Endothelial cell of umbilical vein (primary cell): ENCODE data around the gene PDLIM5. TPM values are rescaled to one million over a fixed set of nuclear protein-coding genes. Genes with fewer than 3 reads are reported as not detected.

Source experiments
- BruUV-seq: library from RNA; stranded (reverse); fragments of 400-500 nt; replicated peaks from 2 replicates; lab custom pipeline; 2021; lab: Mats Ljungman, UMichigan
- CTCF ChIA-PET: fragments of 300-600, 350-600 bp; sonication (Branson Sonifier 250); formaldehyde crosslinking; loops from one replicate; lab custom pipeline; 2021; ENCODE audit warnings: antibody characterized with exemption, inconsistent platforms; lab: Charles Lee
- POLR2A ChIA-PET: fragments of 300-600, 350-600 bp; sonication (Branson Sonifier 250); formaldehyde crosslinking; loops from one replicate; lab custom pipeline; 2021; ENCODE audit warnings: antibody characterized with exemption, inconsistent platforms; lab: Charles Lee
- DNase-seq: peaks from one replicate; pipeline ENCODE4 v3.0.0-alpha.2; 2011; ENCODE audit warnings: low read depth, low spot score
- FAIRE-seq: peaks from 2 replicates; lab custom pipeline; 2011; peaks lifted over from hg19 to GRCh38; lab: Jason Lieb, UNC
- H2AFZ ChIP-seq: 2 replicates; pipeline ENCODE4 v1.6.0; 2012; ENCODE audit warnings: low read depth, low read length, control low read depth, inconsistent platforms
- H3K27ac ChIP-seq: 2 replicates; pipeline ENCODE4 v1.5.1; 2011; ENCODE audit warnings: low read depth, mild to moderate bottlenecking, control low read depth, low read length, moderate library complexity; ENCODE audit not compliant: insufficient read depth
- H3K27me3 ChIP-seq, 2 experiments: 2 replicates each; pipeline versions ENCODE4 v1.6.0 to v1.6.1; 2011; ENCODE audit warnings: low read length in 2 of 2, mixed read lengths in 1 of 2; ENCODE audit not compliant: control insufficient read depth in 2 of 2, insufficient read depth in 2 of 2
- H3K36me3 ChIP-seq, 2 experiments: 2 replicates in 1 of 2; 3 replicates in 1 of 2; pipeline ENCODE4 v1.5.1; 2011; ENCODE audit warnings: low read length in 2 of 2, mild to moderate bottlenecking in 1 of 2, moderate library complexity in 1 of 2; ENCODE audit not compliant: control insufficient read depth in 2 of 2, insufficient read depth in 2 of 2; ENCODE audit errors: extremely low read depth in 1 of 2
- H3K4me1 ChIP-seq: 3 replicates; pipeline ENCODE4 v1.5.1; 2011; ENCODE audit warnings: mild to moderate bottlenecking, low read length; ENCODE audit not compliant: control insufficient read depth, insufficient read depth; ENCODE audit errors: extremely low read depth
- H3K4me2 ChIP-seq: 2 replicates; pipeline ENCODE4 v1.6.1; 2011; ENCODE audit warnings: low read length, control low read depth, mixed read lengths; ENCODE audit not compliant: insufficient read depth
- H3K4me3 ChIP-seq, 3 experiments: fragments of 200-600 bp in 1 of 3; sonication (generic), shearing (Covaris generic) in 1 of 3; replicated peaks in 1 of 3; 2 replicates each; pipeline ENCODE4 v1.5.1; 2011 to 2016; ENCODE audit warnings: control low read depth in 3 of 3, low read length in 3 of 3, mild to moderate bottlenecking in 2 of 3, inconsistent platforms in 1 of 3, low read depth in 1 of 3, moderate library complexity in 1 of 3; ENCODE audit not compliant: insufficient read depth in 1 of 3
- H3K79me2 ChIP-seq: 2 replicates; pipeline ENCODE4 v1.6.0; 2012; ENCODE audit warnings: low read length, inconsistent platforms; ENCODE audit not compliant: control insufficient read depth, insufficient read depth
- H3K9ac ChIP-seq: replicated peaks from 2 replicates; pipeline ENCODE3; 2011; ENCODE audit warnings: low read length, control low read depth; ENCODE audit not compliant: insufficient read depth; ENCODE audit errors: extremely low read depth
- H3K9me1 ChIP-seq: replicated peaks from 3 replicates; pipeline ENCODE4 v1.6.0; 2011; ENCODE audit warnings: mild to moderate bottlenecking, low read length; ENCODE audit not compliant: control insufficient read depth, insufficient read depth; ENCODE audit errors: extremely low read depth
- H3K9me3 ChIP-seq: replicated peaks from 2 replicates; pipeline ENCODE4 v1.5.1; 2012; ENCODE audit warnings: low read length, inconsistent platforms; ENCODE audit not compliant: control insufficient read depth, insufficient read depth
- H4K20me1 ChIP-seq: replicated peaks from 2 replicates; pipeline ENCODE3; 2011; ENCODE audit warnings: mild to moderate bottlenecking, low read length; ENCODE audit not compliant: control insufficient read depth, insufficient read depth; ENCODE audit errors: extremely low read depth
- GATA2 ChIP-seq: IDR thresholded peaks from 2 replicates; pipeline ENCODE4 v1.7.0; 2011; ENCODE audit warnings: low read depth, mild to moderate bottlenecking, moderate library complexity, mixed read lengths, low read length; ENCODE audit not compliant: insufficient read length, insufficient read depth
- JUN ChIP-seq: IDR thresholded peaks from 2 replicates; pipeline ENCODE4 v1.6.1; 2011; ENCODE audit warnings: borderline replicate concordance, low read depth; ENCODE audit not compliant: insufficient read length, insufficient read depth
- dilution Hi-C: fragments of 300-500 bp; cut with MboI; formaldehyde crosslinking; loops from one replicate; pipeline ENCODE4 v1.15.0; 2019; ENCODE audit warnings: low sequenced_read_pairs; ENCODE audit not compliant: extremely low pct_ligation_motif_present
- intact Hi-C: fragments of 100-400 bp; cut with micrococcal nuclease; formaldehyde crosslinking; loops from one replicate; pipeline ENCODE4 v1.10.0; 2022
- polyA plus RNA-seq, 4 experiments: library from polyadenylated mRNA; depleted of rRNA in 3 of 4; stranded (reverse) in 3 of 4; unstranded in 1 of 4; fragments of >200 nt; gene quantifications; 2 replicates each; pipeline versions ENCODE4 v1.2.1 to v1.2.3, GENCODE V29; 2011 to 2012; ENCODE audit warnings: missing spikeins in 1 of 4
- total RNA-seq: library from RNA; stranded (reverse); gene quantifications from 2 replicates; pipeline ENCODE4 v1.2.3, GENCODE V29; 2021
- TF ChIP-seq, protein P1 (sequence below), 2 donors: IDR thresholded peaks; 1 replicate in 1 of 2; 2 replicates in 1 of 2; pipeline ENCODE4 v1.5.1; 2011; ENCODE audit warnings: low read length in 2 of 2, mild to moderate bottlenecking in 2 of 2, moderate library complexity in 2 of 2, control low read depth in 1 of 2, inconsistent platforms in 1 of 2, low read depth in 1 of 2; ENCODE audit not compliant: insufficient read depth in 1 of 2; ENCODE audit errors: extremely low read depth in 1 of 2

PDLIM5 gene
- total and polyA plus RNA-seq, 2 donors (not counting 3 experiments of a cell fraction or from before 2014, with no cell fraction given): 243 to 310 TPM

DNA sequence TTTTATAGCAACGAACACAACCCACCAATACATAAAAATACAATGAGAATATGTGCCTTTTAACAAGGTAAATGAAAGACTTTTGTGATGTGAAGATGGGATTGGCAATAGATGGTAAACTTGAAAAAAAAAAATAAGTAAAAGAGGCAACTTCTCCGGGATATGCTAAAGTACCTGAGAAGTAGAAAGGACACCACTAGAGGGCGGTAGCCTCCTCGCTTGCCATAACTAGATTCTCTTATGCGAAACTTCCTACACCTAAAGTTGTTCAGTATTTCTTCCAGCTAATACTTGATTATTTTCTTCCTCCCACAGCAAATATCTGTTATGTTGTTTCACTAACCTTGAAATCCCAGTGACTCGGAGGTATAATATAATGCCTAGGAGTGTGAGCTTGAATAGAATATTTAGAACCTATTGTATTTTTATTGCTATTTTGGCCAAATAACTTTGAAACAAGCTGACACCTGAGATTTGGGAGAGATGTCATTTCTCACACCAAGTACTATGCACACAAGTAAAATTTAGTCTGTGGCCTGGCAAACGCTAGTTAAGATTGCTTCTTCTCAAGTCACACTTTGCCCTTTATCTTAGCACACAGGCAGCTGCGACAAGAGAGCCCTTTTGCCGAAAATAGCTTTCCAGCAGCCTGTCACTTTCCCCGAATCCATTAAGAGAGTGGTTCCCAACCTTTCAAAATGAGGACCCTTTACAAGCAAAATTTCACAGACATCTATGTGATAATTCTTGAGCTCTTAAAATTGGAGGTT, 44.9 kb upstream of the PDLIM5 start:
- Histone ChIP-seq H3K36me3 (no peaks in the 10 kb centered on the region), H3K27ac (no peak overlapping the region), H3K9me1 (no peaks in the 10 kb centered on the region), H3K4me3 (no peak overlapping the region), H3K79me2 (no peaks in the 10 kb centered on the region), H2AFZ (no peak overlapping the region), H3K4me1 (peaks cover 9% of the 10 kb centered on the region), H3K4me2 (no peak overlapping the region), H4K20me1 (no peaks in the 10 kb centered on the region), H3K27me3 (no peaks in the 10 kb centered on the region), H3K9ac (no peak overlapping the region), H3K9me3 (no peaks in the 10 kb centered on the region)
- FAIRE-seq (peak; percentile 35), DNase-seq (peak; percentile 86)
- ChIA-PET CTCF (interaction anchor here (0.6 to 3.2 kb wide), 82 partner anchors 9 to 723 kb away, joined by 3 to 62 read pairs (median 5); partner anchors contain the start of genes HPGDS and PDLIM5), POLR2A (interaction anchor here (1.0 to 1.4 kb wide), 2 partner anchors 44 to 46 kb away, joined by 3 to 6 read pairs; partner anchors contain the start of gene PDLIM5)
- no TSS peak for BruUV-seq
- TF ChIP-seq, protein P1, sequence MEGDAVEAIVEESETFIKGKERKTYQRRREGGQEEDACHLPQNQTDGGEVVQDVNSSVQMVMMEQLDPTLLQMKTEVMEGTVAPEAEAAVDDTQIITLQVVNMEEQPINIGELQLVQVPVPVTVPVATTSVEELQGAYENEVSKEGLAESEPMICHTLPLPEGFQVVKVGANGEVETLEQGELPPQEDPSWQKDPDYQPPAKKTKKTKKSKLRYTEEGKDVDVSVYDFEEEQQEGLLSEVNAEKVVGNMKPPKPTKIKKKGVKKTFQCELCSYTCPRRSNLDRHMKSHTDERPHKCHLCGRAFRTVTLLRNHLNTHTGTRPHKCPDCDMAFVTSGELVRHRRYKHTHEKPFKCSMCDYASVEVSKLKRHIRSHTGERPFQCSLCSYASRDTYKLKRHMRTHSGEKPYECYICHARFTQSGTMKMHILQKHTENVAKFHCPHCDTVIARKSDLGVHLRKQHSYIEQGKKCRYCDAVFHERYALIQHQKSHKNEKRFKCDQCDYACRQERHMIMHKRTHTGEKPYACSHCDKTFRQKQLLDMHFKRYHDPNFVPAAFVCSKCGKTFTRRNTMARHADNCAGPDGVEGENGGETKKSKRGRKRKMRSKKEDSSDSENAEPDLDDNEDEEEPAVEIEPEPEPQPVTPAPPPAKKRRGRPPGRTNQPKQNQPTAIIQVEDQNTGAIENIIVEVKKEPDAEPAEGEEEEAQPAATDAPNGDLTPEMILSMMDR (IDR thresholded peaks at IDR 0.05; ENCODE audit: extremely low read depth in 1 of 2, insufficient read depth in 1 of 2, low read depth in 1 of 2, low read length in 2 of 2): peak; percentile 74 to 77
- TF ChIP-seq GATA2 (no peak), JUN (no peak)
- dilution Hi-C loops: no loop called here
- intact Hi-C loops: loop anchor here (1.0 to 10.0 kb wide), 4 partner anchors 45 to 308 kb away; no protein-coding TSS in a partner anchor
